CD4-positive, alpha-beta T cell (primary cell): ENCODE data around the gene KCNQ2. TPM values are rescaled to one million over a fixed set of nuclear protein-coding genes. Genes with fewer than 3 reads are reported as not detected.

ENCODE experiments used
- ATAC-seq: fragments of 200-7000 bp; cut with Tn5 transposase; one replicate; pipeline ENCODE4 v1.10.0; 2022; ENCODE audit warnings: mild to moderate bottlenecking; ENCODE audit not compliant: poor library complexity
- CTCF ChIA-PET: fragments of 350-600 bp; sonication (Branson Sonifier 250); formaldehyde crosslinking; loops from one replicate; lab custom pipeline; 2021; ENCODE audit warnings: antibody characterized with exemption, inconsistent platforms; lab: Charles Lee
- POLR2A ChIA-PET: fragments of 350-600 bp; sonication (Branson Sonifier 250); formaldehyde crosslinking; loops from one replicate; lab custom pipeline; 2021; ENCODE audit warnings: antibody characterized with exemption, inconsistent platforms; lab: Charles Lee
- DNase-seq, 14 experiments: peaks; one replicate each; pipeline ENCODE4 v3.0.0-alpha.2; 2013 to 2020; ENCODE audit warnings: mixed read lengths in 2 of 14
- H3K27ac ChIP-seq, 2 donors: one replicate each; pipeline versions ENCODE4 v1.5.1 to v1.7.0; 2013; ENCODE audit warnings: low read length in 2 of 2, low read depth in 1 of 2, mild to moderate bottlenecking in 1 of 2
- H3K27me3 ChIP-seq, 2 experiments: 1 replicate in 1 of 2; 2 replicates in 1 of 2; pipeline versions ENCODE4 v1.6.1 to v1.7.0; 2013; ENCODE audit warnings: low read length in 2 of 2, control low read depth in 1 of 2, mild to moderate bottlenecking in 1 of 2, moderate library complexity in 1 of 2; ENCODE audit not compliant: insufficient read depth in 2 of 2, control insufficient read depth in 1 of 2
- H3K36me3 ChIP-seq: one replicate; pipeline ENCODE4 v1.6.1; 2013; ENCODE audit warnings: low read length, control low read depth; ENCODE audit not compliant: insufficient read depth
- H3K4me1 ChIP-seq: one replicate; pipeline ENCODE4 v1.6.1; 2013; ENCODE audit warnings: low read length, control low read depth; ENCODE audit not compliant: insufficient read depth
- H3K4me3 ChIP-seq: one replicate; pipeline ENCODE4 v1.5.1; 2013; ENCODE audit warnings: mild to moderate bottlenecking, low read length, moderate library complexity
- H3K9me3 ChIP-seq, 2 experiments: 1 replicate in 1 of 2; 2 replicates in 1 of 2; pipeline versions ENCODE4 v1.6.1 to v1.7.0; 2013; ENCODE audit warnings: low read length in 2 of 2, mild to moderate bottlenecking in 2 of 2, control low read depth in 1 of 2, moderate library complexity in 1 of 2; ENCODE audit not compliant: control insufficient read depth in 1 of 2, insufficient read depth in 1 of 2
- H3K27ac Mint-ChIP-seq: one replicate; pipeline ENCODE4 v1.8.0; 2020; ENCODE audit warnings: mixed read lengths
- H3K27me3 Mint-ChIP-seq: one replicate; pipeline ENCODE4 v1.8.0; 2021; ENCODE audit warnings: mixed read lengths
- H3K36me3 Mint-ChIP-seq: one replicate; pipeline ENCODE4 v1.8.0; 2021; ENCODE audit warnings: low read depth, mixed read lengths
- H3K4me1 Mint-ChIP-seq: one replicate; pipeline ENCODE4 v1.8.0; 2021; ENCODE audit warnings: low read depth, mixed read lengths
- H3K4me3 Mint-ChIP-seq: one replicate; pipeline ENCODE4 v1.8.0; 2020; ENCODE audit warnings: mild to moderate bottlenecking, mixed read lengths
- H3K9me3 Mint-ChIP-seq: one replicate; pipeline ENCODE4 v1.8.0; 2020; ENCODE audit warnings: mixed read lengths
- CTCF ChIP-seq: fragments of 200-600 bp; IDR thresholded peaks from one replicate; pipeline ENCODE4 v1.8.0; 2022; ENCODE audit warnings: antibody characterized with exemption, mild to moderate bottlenecking
- intact Hi-C, 2 experiments: fragments of 100-400 bp; cut with DNase I in 1 of 2; cut with micrococcal nuclease in 1 of 2; formaldehyde crosslinking; loops; one replicate each; pipeline versions ENCODE4 v1.15.1 to v1.9.0; 2023 to 2025; cut with DNase I, micrococcal nuclease
- total RNA-seq, 174 experiments: library from RNA in 2 of 174; stranded (reverse) in 2 of 174; gene quantifications; one replicate each; pipeline ENCODE4 v1.2.3 and lab custom pipeline; 2021 to 2026

The KCNQ2 gene
- total RNA-seq, 2 experiments from 2014 or later: not detected

- CTCF ChIA-PET: no interaction called here
- Histone ChIP-seq H3K9me3 (peaks cover 0 to 25% of the 10 kb centered on the region in 2 experiments), H3K4me1 (peaks cover 4% of the 10 kb centered on the region), H3K27ac (no peak overlapping the region), H3K4me3 (no peak overlapping the region), H3K27me3 (peaks cover 19 to 25% of the 10 kb centered on the region in 2 experiments), H3K36me3 (no peaks in the 10 kb centered on the region)
- Mint-ChIP-seq H3K27me3 (peaks cover 28% of the 10 kb centered on the region), H3K9me3 (no peaks in the 10 kb centered on the region), H3K27ac (no peak overlapping the region), H3K4me3 (no peak overlapping the region), H3K36me3 (no peaks in the 10 kb centered on the region), H3K4me1 (no peaks in the 10 kb centered on the region)
- POLR2A ChIA-PET: no interaction called here
- DNase-seq (no peak), ATAC-seq (no peak)
- TF ChIP-seq CTCF: no peak
- intact Hi-C loops: no loop called here
Measured at GRCh38 chr20:63462244-63462643, 10.2 kb downstream of the KCNQ2 start.

- H3K36me3 ChIP-seq: no peaks in the 10 kb centered on the region
- TF ChIP-seq CTCF: no peak
- no peaks in the 10 kb centered on the region for H3K9me3 Mint-ChIP-seq
- no peak overlapping the region for H3K4me3 Mint-ChIP-seq
- no peaks in the 10 kb centered on the region for H3K4me1 Mint-ChIP-seq
- intact Hi-C loops: no loop called here
- H3K27me3 ChIP-seq: peaks cover 22 to 25% of the 10 kb centered on the region in 2 experiments
- peaks cover 26% of the 10 kb centered on the region for H3K27me3 Mint-ChIP-seq
- DNase-seq (peak in 3 of 14 experiments; percentile 13 to 20 (median 16)), ATAC-seq (no peak)
- no peak overlapping the region for H3K27ac ChIP-seq
- no peaks in the 10 kb centered on the region for H3K36me3 Mint-ChIP-seq
- no peak overlapping the region for H3K4me3 ChIP-seq
- peaks cover 0 to 21% of the 10 kb centered on the region in 2 experiments for H3K9me3 ChIP-seq
- peaks cover 4% of the 10 kb centered on the region for H3K4me1 ChIP-seq
- no peak overlapping the region for H3K27ac Mint-ChIP-seq
- ChIA-PET POLR2A (no interaction called here), CTCF (no interaction called here)
Measured at GRCh38 chr20:63461104-63461763, 11.2 kb downstream of the KCNQ2 start.

GRCh38 chr20:63459070-63459380, 13.4 kb downstream of the KCNQ2 start:
- Mint-ChIP-seq H3K27ac (no peak overlapping the region), H3K4me3 (no peak overlapping the region), H3K9me3 (no peaks in the 10 kb centered on the region), H3K4me1 (no peaks in the 10 kb centered on the region), H3K27me3 (peaks cover 24% of the 10 kb centered on the region), H3K36me3 (no peaks in the 10 kb centered on the region)
- ChIA-PET CTCF (no interaction called here), POLR2A (no interaction called here)
- H3K9me3 ChIP-seq: peaks cover 0 to 21% of the 10 kb centered on the region in 2 experiments
- no peak for TF ChIP-seq CTCF
- no peak for DNase-seq
- peaks cover 12% of the 10 kb centered on the region for H3K4me1 ChIP-seq
- ATAC-seq: no peak
- H3K4me3 ChIP-seq: no peak overlapping the region
- H3K27me3 ChIP-seq: peaks cover 24 to 32% of the 10 kb centered on the region in 2 experiments
- intact Hi-C loops: no loop called here
- no peak overlapping the region for H3K27ac ChIP-seq
- H3K36me3 ChIP-seq: no peaks in the 10 kb centered on the region
